Neuron (in vitro differentiated cells): Measurements from ENCODE around the gene IMMP2L.

ENCODE experiments used
- H2AFZ ChIP-seq: one replicate; pipeline ENCODE4 v1.6.1; 2013; ENCODE audit warnings: low read depth, mild to moderate bottlenecking, inconsistent platforms, low read length, moderate library complexity
- H3K27me3 ChIP-seq: one replicate; pipeline ENCODE4 v1.6.1; 2013; ENCODE audit warnings: low read length; ENCODE audit not compliant: insufficient read depth
- H3K36me3 ChIP-seq: one replicate; pipeline ENCODE4 v1.6.1; 2013; ENCODE audit warnings: low read length; ENCODE audit not compliant: insufficient read depth
- H3K4me1 ChIP-seq: one replicate; pipeline ENCODE4 v1.6.1; 2013; ENCODE audit warnings: low read length; ENCODE audit not compliant: insufficient read depth
- H3K4me3 ChIP-seq: 2 replicates; pipeline ENCODE4 v1.5.1; 2013; ENCODE audit warnings: mild to moderate bottlenecking, low read length, moderate library complexity
- H3K9me3 ChIP-seq: one replicate; pipeline ENCODE4 v1.6.1; 2013; ENCODE audit warnings: low read length

The IMMP2L gene

DNA sequence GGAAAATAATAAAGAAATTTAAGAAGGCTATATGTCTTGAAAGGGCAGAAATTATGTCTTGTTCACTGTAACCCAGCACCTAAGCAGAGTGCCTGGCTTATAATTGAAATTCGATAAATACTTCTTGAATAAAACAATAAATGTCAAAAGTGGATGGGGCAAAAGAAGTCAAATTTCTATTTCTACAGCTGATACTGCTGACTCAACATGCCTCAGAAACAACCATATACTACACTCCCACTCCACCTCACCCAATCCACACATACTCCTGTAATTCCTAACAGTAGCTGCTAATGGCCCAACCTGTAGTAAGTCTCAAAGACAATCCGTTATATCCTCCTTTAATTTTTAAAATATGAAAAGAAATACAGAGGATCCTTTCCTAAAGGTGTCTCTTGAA is 519.5 kb downstream of the IMMP2L start:
- Histone ChIP-seq H2AFZ (no peak overlapping the region), H3K27me3 (no peaks in the 10 kb centered on the region), H3K36me3 (no peaks in the 10 kb centered on the region), H3K4me3 (no peak overlapping the region), H3K9me3 (no peaks in the 10 kb centered on the region), H3K4me1 (no peaks in the 10 kb centered on the region)

- H3K4me1 ChIP-seq = no peaks in the 10 kb centered on the region
- no peaks in the 10 kb centered on the region for H3K27me3 ChIP-seq
- H3K36me3 ChIP-seq = no peaks in the 10 kb centered on the region
- H2AFZ ChIP-seq = no peak overlapping the region
- H3K4me3 ChIP-seq = no peak overlapping the region
- no peaks in the 10 kb centered on the region for H3K9me3 ChIP-seq
Observed at GRCh38 chr7:111041577-111041976, 520.7 kb downstream of the IMMP2L start.

- Histone ChIP-seq H3K4me1 (no peaks in the 10 kb centered on the region), H3K4me3 (no peak overlapping the region), H2AFZ (no peak overlapping the region), H3K27me3 (no peaks in the 10 kb centered on the region), H3K9me3 (no peaks in the 10 kb centered on the region), H3K36me3 (no peaks in the 10 kb centered on the region)
Observed at GRCh38 chr7:111038185-111038584, 524.1 kb downstream of the IMMP2L start.

DNA sequence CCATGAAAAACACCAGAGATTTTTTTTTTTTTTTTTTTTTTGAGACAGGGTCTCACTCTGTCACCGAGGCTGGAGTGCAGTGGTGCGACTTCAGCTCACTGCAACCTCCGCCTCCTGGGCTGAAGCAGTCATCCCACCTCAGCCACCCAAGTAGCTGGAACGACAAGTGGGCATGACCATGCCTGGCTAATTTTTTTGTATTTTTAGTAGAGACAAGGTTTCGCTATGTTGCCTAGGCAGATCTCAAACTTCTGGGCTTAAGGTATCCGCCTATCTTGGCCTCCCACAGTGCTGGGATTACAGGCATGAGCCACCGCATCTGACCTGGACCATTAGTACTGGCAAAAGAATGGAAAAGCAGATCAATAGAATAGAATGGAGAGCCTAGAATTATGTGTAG is 530.4 kb downstream of the IMMP2L start:
- H2AFZ ChIP-seq = no peak overlapping the region
- H3K27me3 ChIP-seq = no peaks in the 10 kb centered on the region
- H3K4me1 ChIP-seq = no peaks in the 10 kb centered on the region
- no peaks in the 10 kb centered on the region for H3K36me3 ChIP-seq
- H3K4me3 ChIP-seq = no peak overlapping the region
- no peaks in the 10 kb centered on the region for H3K9me3 ChIP-seq

DNA sequence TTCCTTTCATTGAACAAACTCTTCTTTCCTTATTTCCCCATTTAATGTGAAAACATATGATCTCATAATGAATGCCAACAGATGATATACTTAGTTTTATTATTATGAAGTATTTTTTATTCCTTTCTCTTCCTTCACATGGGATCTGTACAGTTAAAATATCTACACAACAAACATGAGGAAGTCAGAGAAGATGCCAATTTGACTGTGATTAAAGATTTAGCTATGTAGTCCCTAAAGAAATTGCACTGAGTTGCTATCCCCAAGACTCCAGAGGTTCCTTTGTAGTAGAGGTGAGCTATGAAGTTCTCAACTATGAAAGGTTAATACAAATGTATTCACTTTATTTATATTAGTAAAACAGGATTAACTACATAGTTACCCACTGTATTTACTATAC is 532.0 kb downstream of the IMMP2L start:
- Histone ChIP-seq H3K9me3 (no peaks in the 10 kb centered on the region), H2AFZ (no peak overlapping the region), H3K4me3 (no peak overlapping the region), H3K4me1 (peaks cover 11% of the 10 kb centered on the region), H3K36me3 (no peaks in the 10 kb centered on the region), H3K27me3 (no peaks in the 10 kb centered on the region)

DNA sequence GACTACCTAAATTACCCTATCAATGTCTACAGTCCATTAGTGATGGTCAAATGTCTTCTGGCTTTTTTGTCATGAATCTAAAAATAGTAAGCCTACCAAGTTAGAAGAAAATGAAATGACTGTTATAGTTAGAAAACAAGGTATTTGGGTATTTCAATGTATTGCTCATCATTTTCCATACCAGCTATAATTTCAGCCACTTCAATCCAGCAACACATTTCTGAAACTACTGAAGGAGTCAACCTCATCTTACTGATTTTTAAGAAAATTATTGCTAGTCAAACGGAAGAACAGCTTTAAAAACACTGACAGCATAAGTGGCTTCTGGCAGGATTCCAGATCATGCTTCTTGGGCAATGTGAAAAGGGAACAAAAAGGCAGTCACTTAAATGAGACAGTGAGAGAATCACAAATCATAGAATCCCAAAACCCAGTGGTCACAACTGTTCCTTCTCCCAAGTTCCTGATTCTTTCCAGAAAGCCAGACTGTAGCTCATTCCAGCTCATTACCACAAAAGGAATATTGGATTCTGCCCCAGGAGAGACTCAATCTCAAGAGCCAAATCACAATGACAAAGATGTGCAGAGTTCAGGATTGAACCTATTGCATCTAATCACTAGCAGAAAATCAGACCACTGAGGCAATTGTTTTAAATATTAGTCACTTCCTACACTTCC is 532.6 kb downstream of the IMMP2L start:
- no peaks in the 10 kb centered on the region for H3K36me3 ChIP-seq
- no peak overlapping the region for H3K4me3 ChIP-seq
- no peak overlapping the region for H2AFZ ChIP-seq
- H3K4me1 ChIP-seq = peaks cover 11% of the 10 kb centered on the region
- no peaks in the 10 kb centered on the region for H3K27me3 ChIP-seq
- H3K9me3 ChIP-seq = no peaks in the 10 kb centered on the region

DNA sequence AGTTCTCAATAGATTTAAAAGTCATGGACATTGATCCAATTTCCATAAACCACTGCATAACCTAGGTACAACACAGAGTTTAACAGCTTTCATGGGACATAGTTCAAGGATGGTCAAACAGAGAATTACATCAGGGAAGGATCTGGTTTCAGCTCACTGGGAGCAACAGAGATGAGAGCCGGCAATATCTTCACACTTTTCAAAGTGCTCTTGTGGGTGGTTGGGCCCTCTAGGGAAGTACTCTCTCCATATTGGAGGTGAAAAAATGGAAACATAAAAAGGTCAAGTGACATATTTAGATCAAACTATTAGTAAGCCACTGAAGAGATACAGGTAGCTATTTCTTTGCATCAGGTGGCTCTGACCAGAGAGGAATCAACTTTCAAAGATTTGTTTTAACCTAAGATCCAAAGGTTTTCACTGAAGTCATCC is 533.1 kb downstream of the IMMP2L start:
- no peaks in the 10 kb centered on the region for H3K27me3 ChIP-seq
- H2AFZ ChIP-seq = no peak overlapping the region
- H3K36me3 ChIP-seq = no peaks in the 10 kb centered on the region
- no peak overlapping the region for H3K4me3 ChIP-seq
- no peaks in the 10 kb centered on the region for H3K9me3 ChIP-seq
- peaks cover 11% of the 10 kb centered on the region for H3K4me1 ChIP-seq

- Histone ChIP-seq H3K9me3 (no peaks in the 10 kb centered on the region), H3K4me3 (no peak overlapping the region), H3K36me3 (no peaks in the 10 kb centered on the region), H2AFZ (no peak overlapping the region), H3K4me1 (peaks cover 16% of the 10 kb centered on the region), H3K27me3 (no peaks in the 10 kb centered on the region)
Observed at GRCh38 chr7:111027396-111027795, 534.9 kb downstream of the IMMP2L start.

DNA sequence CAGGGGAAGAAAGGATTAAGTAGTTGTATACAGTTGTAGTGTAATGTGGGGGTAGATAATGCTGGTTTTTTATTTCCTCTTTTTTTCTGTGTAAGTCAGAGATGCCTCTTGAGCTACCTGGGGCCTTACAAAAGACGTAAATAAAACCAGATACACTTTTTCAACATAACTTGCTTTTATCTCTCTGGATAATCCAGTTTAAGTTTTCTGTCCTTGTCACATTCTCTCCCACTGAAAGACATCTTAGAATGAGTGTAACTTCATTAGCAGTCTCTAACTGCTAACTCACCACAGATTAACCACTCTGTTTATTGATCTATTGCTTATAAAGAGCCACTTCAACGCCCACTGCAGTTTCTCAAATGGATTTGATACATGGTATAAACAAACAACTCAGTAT is 535.5 kb downstream of the IMMP2L start:
- H3K36me3 ChIP-seq = no peaks in the 10 kb centered on the region
- no peak overlapping the region for H2AFZ ChIP-seq
- peaks cover 16% of the 10 kb centered on the region for H3K4me1 ChIP-seq
- H3K4me3 ChIP-seq = no peak overlapping the region
- H3K27me3 ChIP-seq = no peaks in the 10 kb centered on the region
- H3K9me3 ChIP-seq = no peaks in the 10 kb centered on the region

GRCh38 chr7:111026343-111026742 is 535.9 kb downstream of the IMMP2L start:
- no peak overlapping the region for H2AFZ ChIP-seq
- no peak overlapping the region for H3K4me3 ChIP-seq
- peaks cover 16% of the 10 kb centered on the region for H3K4me1 ChIP-seq

GRCh38 chr7:111025006-111025405 is 537.3 kb downstream of the IMMP2L start:
- H3K27me3 ChIP-seq = no peaks in the 10 kb centered on the region
- no peaks in the 10 kb centered on the region for H3K9me3 ChIP-seq
- H3K4me3 ChIP-seq = no peak overlapping the region
- H2AFZ ChIP-seq = no peak overlapping the region
- no peaks in the 10 kb centered on the region for H3K36me3 ChIP-seq
- H3K4me1 ChIP-seq = peaks cover 16% of the 10 kb centered on the region

More at GRCh38 chr7:111026343-111026742, 535.9 kb downstream of the IMMP2L start:
- Histone ChIP-seq H3K36me3 (no peaks in the 10 kb centered on the region), H3K27me3 (no peaks in the 10 kb centered on the region), H3K9me3 (no peaks in the 10 kb centered on the region)

DNA sequence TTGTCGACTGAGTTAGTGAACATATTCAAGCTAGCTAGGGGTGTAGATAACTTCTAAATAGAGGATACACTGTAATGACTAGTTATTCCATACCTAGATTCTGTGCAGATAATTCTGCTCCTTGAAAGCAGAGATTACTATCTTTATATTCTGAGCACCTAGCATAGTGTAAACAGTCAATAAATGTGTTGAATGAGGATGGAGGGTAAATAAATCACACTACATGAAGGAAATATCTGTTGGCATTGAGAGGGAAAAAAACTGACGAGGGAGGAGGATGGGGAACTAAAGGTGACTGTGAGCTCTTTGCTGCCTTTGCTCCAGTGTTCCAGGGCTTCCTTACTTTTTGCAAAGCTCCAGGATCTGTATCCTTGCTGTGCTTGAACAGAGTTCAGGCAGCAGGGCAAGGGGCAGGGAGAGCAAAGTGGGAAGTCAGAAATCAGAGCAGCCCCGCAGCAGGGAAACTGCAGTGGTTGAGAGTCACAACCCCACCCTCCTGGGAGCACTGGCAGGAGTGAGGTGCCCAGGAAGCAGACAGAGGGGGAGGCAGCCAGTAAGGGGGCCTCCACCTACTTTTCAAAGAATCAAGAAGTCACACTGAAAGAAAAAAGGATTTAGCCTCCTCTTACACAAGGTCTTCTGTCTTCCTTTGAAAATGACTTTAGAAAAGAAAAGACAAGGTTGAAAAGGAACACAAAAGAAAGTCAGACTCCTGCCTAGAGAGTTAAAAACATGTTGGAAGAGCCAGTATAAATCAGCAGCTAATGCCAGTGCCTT is 543.1 kb downstream of the IMMP2L start:
- Histone ChIP-seq H3K9me3 (no peaks in the 10 kb centered on the region), H3K4me3 (no peak overlapping the region), H3K27me3 (no peaks in the 10 kb centered on the region), H2AFZ (no peak overlapping the region), H3K36me3 (no peaks in the 10 kb centered on the region), H3K4me1 (peaks cover 17% of the 10 kb centered on the region)

- no peak overlapping the region for H3K4me3 ChIP-seq
- H3K36me3 ChIP-seq = no peaks in the 10 kb centered on the region
- H2AFZ ChIP-seq = no peak overlapping the region
- peaks cover 17% of the 10 kb centered on the region for H3K4me1 ChIP-seq
- no peaks in the 10 kb centered on the region for H3K27me3 ChIP-seq
- H3K9me3 ChIP-seq = no peaks in the 10 kb centered on the region
Observed at GRCh38 chr7:111018447-111018846, 543.8 kb downstream of the IMMP2L start.
